ENCODE results near the gene GAN.

The GAN gene

GRCh38 chr16:81291117-81291516, 23.6 kb upstream of the GAN start:
- no peak for TF ChIP-seq CTCF (IDR thresholded peaks at IDR 0.05)
- Histone ChIP-seq H3K4me3 (ENCODE audit: low read depth in 1 of 2, low read length in 1 of 2) (no peak overlapping the region), H3K4me1 (ENCODE audit: control insufficient read depth in 1 of 2, insufficient read depth in 1 of 2, low read depth in 1 of 2, low read length in 1 of 2) (no peaks in the 10 kb centered on the region), H3K9me3 (no peaks in the 10 kb centered on the region), H3K27ac (no peak overlapping the region), H3K27me3 (peaks cover 16% of the 10 kb centered on the region), H3K36me3 (no peaks in the 10 kb centered on the region)

GRCh38 chr16:81292936-81293335, 21.8 kb upstream of the GAN start:
- Histone ChIP-seq H3K4me1 (ENCODE audit: control insufficient read depth in 1 of 2, insufficient read depth in 1 of 2, low read depth in 1 of 2, low read length in 1 of 2) (no peaks in the 10 kb centered on the region), H3K27ac (no peak overlapping the region), H3K4me3 (ENCODE audit: low read depth in 1 of 2, low read length in 1 of 2) (no peak overlapping the region), H3K36me3 (no peaks in the 10 kb centered on the region), H3K9me3 (no peaks in the 10 kb centered on the region), H3K27me3 (peaks cover 21% of the 10 kb centered on the region)
- TF ChIP-seq CTCF (IDR thresholded peaks at IDR 0.05), result no peak

- no peak overlapping the region for H3K4me3 ChIP-seq (ENCODE audit: low read depth in 1 of 2, low read length in 1 of 2)
- H3K36me3 ChIP-seq, result no peaks in the 10 kb centered on the region
- peaks cover 21% of the 10 kb centered on the region for H3K27me3 ChIP-seq
- no peaks in the 10 kb centered on the region for H3K9me3 ChIP-seq
- no peak for TF ChIP-seq CTCF (IDR thresholded peaks at IDR 0.05)
- H3K4me1 ChIP-seq (ENCODE audit: control insufficient read depth in 1 of 2, insufficient read depth in 1 of 2, low read depth in 1 of 2, low read length in 1 of 2), result no peaks in the 10 kb centered on the region
- no peak overlapping the region for H3K27ac ChIP-seq
These were observed 20.6 kb upstream of the GAN start for GRCh38 chr16:81293909-81294802.

GRCh38 chr16:81296631-81297030, 18.1 kb upstream of the GAN start:
- Histone ChIP-seq H3K4me3 (ENCODE audit: low read depth in 1 of 2, low read length in 1 of 2) (no peak overlapping the region), H3K27me3 (peaks cover 21% of the 10 kb centered on the region), H3K36me3 (no peaks in the 10 kb centered on the region), H3K27ac (no peak overlapping the region), H3K4me1 (ENCODE audit: control insufficient read depth in 1 of 2, insufficient read depth in 1 of 2, low read depth in 1 of 2, low read length in 1 of 2) (no peaks in the 10 kb centered on the region), H3K9me3 (no peaks in the 10 kb centered on the region)
- TF ChIP-seq CTCF (IDR thresholded peaks at IDR 0.05), result no peak

- H3K36me3 ChIP-seq, result no peaks in the 10 kb centered on the region
- H3K4me3 ChIP-seq (ENCODE audit: low read depth in 1 of 2, low read length in 1 of 2), result no peak overlapping the region
- no peak overlapping the region for H3K27ac ChIP-seq
- TF ChIP-seq CTCF (IDR thresholded peaks at IDR 0.05), result no peak
- H3K27me3 ChIP-seq, result no peaks in the 10 kb centered on the region
- H3K9me3 ChIP-seq, result no peaks in the 10 kb centered on the region
- H3K4me1 ChIP-seq (ENCODE audit: control insufficient read depth in 1 of 2, insufficient read depth in 1 of 2, low read depth in 1 of 2, low read length in 1 of 2), result no peaks in the 10 kb centered on the region
These were observed 7.0 kb upstream of the GAN start for GRCh38 chr16:81307770-81308169.

Data from neutrophil (primary cell).